Inflammatory macrophage treated with lipopolysaccharide for 4 hours (primary cell): Measurements from ENCODE around the gene PLCB3.

Experiments
- DNase-seq: peaks from one replicate; pipeline ENCODE4 v3.0.0-alpha.2; 2020

Gene PLCB3

GRCh38 chr11:64268025-64268892 lies 16.9 kb downstream of the PLCB3 start:
- DNase-seq: peak; percentile 45

GRCh38 chr11:64268893-64269539 lies 17.7 kb downstream of the PLCB3 start:
- DNase-seq: peak; percentile 55

DNA sequence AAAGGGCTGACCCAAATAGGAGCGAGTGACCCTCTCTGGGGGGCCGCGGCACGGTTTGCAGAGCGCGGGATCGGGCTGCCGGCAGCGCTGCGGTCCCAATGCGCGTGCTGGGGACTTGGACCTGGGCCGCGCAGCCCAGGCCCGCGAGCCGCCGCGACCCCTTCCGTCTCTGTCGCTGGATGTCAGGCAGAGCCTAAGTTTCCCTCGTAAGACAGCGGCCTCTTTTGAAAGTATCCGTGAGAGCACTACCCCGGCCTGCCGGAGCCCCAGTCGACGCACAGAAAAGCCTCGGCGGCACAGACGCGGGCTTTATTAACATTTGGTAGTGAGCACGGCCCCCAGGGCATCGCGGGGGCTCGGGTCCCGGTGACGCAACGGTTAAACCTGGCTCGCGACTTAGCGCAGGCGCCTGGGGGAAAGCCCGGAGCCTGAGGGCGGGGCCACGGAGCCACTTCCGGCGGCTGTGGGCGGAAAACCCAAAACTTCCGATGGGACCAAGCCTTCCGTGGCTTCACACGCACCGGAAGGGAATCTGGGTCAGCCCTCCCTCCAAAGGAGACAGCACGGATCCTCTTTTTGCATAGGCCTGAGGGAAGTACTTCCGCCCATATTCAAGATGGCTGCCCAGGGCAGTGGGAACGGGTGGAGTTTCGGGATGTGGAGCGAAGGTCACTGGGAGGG lies 18.4 kb downstream of the PLCB3 start:
- peak; percentile 100 for DNase-seq

GRCh38 chr11:64275031-64275800 lies 23.9 kb downstream of the PLCB3 start:
- DNase-seq: no peak

GRCh38 chr11:64275841-64276240 lies 24.5 kb downstream of the PLCB3 start:
- DNase-seq: no peak

DNA sequence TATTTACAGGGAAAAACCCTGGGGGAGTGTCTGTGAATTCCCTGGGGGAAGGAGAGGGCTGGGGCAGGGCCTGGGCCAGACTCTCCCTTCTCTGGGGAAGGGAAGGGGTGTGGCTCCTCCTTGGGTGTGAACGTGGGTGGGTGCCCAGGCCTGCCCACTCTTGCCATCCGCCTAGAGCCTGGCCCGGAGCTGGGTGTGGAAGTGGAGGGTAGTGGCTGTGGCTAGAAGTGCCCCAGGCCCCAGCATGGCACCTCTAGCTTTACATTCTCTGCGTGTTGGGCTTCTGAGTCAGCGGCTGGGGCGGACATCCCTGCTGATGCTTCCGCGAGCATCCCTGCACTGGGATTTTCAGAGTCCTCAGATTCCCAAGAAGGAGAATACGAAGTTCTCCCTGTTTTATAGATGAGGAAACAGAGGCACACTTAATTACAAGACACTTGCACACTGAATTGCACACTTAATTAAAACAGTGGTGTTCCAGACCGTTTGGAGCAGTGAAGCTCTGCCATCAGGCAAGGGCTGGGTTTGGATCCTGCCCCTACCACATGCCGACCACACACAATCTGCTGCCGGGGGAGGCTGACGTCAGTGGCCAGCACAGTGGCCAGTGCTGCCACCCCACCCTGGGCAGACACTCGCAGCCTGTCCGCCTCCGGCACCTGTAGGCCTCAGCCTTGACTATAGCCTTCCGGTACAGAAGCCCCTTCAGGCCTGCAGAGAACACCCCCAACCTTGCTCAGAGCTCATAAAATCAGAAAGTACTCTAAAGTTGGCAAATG lies 25.5 kb downstream of the PLCB3 start:
- peak; percentile 21 for DNase-seq

- DNase-seq: no peak
These were observed 27.4 kb downstream of the PLCB3 start for GRCh38 chr11:64278576-64279190.

- no peak for DNase-seq
These were observed 30.8 kb downstream of the PLCB3 start for GRCh38 chr11:64281957-64282770.

GRCh38 chr11:64283092-64283491 lies 31.8 kb downstream of the PLCB3 start:
- no peak for DNase-seq

DNA sequence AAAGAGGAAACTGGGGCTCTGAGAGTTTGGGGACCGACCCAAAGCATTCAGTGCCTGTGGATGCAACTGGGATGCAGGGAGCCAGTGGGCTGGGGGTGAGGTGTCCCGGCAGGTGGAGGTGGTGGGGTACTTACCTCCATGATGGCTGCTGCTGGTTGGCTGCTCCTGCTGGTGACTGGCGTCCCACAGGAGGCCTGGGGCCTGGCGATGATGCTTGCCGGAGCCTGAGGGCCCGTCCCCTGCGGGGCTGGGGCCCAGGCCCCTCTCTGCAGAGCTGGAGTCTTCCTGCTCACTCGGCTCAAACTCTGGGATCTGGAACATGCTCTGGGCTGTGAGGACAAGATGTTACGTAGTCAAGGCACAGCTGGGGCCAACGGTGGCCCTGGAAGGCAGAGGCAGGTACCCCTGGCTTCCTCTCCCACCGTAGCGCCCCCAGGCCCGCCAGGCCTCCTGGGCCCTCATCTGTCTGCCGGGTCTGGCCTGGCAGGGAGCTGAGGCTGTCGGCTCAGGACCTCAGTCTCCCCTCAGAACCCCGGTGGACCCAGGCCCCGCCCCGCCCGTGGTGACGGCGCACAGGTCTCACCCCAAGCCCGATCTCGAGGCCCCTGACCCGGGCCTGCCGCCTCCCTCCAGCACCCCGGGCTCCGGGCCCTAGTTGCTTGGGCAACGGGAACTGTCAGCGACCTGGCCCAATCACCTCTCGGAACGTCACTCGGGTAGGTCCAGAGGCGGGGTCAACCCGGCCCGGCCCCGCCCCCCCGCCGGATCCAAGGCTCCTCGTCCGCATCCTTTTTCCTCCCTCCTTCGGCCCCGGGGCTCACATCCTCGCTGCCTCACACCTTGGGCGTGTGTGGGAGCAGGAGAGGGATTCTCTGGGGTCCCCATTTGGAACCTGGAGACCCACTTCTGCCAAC lies 33.0 kb downstream of the PLCB3 start, which contains the start of gene BAD:
Gene BAD, minus strand, starts transcription at position 618 of the 914 bp plus-strand sequence. Its CDS starts 297 bp downstream, at position 321.
- DNase-seq: peak; percentile 93

DNA sequence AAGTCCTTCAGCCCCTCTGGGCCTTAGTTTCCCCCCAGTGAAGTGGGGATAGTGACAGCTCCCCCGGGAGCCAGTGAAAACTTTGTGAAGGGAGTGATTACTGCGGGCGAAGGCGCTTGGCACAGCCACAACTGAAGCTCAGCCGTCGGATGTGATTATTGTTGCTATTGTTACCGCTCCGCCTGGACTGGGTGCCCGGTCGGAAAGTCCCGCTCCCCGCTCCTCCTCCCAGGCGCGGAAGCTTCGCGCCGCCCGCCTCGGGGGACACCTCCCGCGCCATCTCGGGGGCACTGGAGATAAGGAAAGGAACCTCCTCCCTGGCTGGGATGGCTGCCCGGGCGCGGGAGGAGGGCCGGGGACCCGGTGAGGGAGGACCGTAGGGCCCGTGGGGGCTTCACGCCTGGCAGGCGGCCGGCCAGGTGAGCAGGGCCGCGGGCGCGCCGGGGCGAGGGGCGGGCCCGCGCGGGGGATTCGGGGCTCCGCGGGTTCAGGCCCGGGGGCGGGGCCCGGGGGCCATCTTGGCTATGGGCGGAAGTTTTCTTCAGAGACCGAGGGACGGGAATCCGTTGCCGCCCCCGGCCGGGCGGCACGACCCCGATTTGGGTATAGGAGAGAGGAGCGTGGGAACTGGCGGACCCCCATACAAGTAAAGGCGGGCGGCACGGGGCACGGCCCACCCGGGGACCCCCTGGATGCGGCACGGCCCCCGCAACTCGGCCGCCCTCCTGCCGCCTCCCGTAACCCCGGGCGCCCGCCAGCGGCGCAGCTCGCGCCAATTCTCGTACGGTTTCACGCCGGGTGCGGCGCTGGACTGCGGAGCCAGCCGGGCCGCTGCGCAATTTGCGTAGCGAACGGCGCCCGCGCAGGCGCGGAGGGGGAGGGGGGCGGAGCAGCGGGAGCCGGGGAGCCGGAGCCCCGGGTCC lies 33.9 kb downstream of the PLCB3 start, which contains the start of gene GPR137:
Gene GPR137, plus strand, starts transcription at position 887 of the 923 bp plus-strand sequence. CDS start 677 bp downstream, outside the sequence.
- peak; percentile 75 for DNase-seq

- DNase-seq: no peak
These were observed 34.8 kb downstream of the PLCB3 start for GRCh38 chr11:64285885-64286800.

DNA sequence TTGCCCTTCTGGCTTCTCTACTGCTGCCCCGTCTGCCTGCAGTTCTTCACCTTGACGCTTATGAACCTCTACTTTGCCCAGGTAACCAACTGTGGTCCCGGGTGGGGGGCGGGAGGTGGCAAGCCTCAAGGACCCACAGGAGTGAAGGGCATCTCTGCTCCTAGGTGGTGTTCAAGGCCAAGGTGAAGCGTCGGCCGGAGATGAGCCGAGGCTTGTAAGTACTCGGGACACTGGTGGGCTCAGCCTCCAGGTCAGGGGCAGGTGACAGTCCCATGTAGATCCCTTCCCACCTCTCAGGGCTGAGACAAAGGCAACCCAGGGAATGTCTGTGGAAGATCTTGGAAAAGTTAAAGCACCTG lies 35.5 kb downstream of the PLCB3 start:
- no peak for DNase-seq

DNA sequence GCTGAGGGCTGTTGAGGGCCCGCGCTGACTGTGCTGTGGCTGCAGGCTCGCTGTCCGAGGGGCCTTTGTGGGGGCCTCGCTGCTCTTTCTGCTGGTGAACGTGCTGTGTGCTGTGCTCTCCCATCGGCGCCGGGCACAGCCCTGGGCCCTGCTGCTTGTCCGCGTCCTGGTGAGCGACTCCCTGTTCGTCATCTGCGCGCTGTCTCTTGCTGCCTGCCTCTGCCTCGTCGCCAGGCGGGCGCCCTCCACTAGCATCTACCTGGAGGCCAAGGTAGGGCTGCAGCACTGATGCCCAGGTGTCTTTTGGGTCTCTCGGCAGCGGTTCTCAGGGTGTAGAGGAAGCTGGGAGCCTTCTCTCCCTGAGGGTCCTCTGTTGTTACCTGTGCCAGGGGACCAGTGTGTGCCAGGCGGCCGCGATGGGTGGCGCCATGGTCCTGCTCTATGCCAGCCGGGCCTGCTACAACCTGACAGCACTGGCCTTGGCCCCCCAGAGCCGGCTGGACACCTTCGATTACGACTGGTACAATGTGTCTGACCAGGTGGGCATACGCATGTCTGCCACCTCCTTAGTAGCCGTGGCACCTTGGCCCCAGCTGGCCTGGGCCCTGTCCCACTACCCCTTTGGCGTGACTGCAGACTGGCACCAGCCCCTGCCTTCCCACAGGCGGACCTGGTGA lies 36.5 kb downstream of the PLCB3 start:
- no peak for DNase-seq

- DNase-seq: no peak
These were observed 37.0 kb downstream of the PLCB3 start for GRCh38 chr11:64288353-64288750.

GRCh38 chr11:64289002-64289564 lies 37.8 kb downstream of the PLCB3 start:
- DNase-seq: no peak
